SK-N-MC (cell line): ENCODE data around the gene RGS7.

Experiments used
- DNase-seq: peaks from one replicate; pipeline ENCODE4 v3.0.0-alpha.2; 2011; ENCODE audit warnings: low read depth, low spot score
- H3K27ac ChIP-seq: fragments of 200-600 bp; sonication (generic); 2 replicates; pipeline ENCODE4 v1.5.1; 2016; ENCODE audit warnings: mixed run types
- H3K36me3 ChIP-seq: fragments of 200-600 bp; sonication (generic); 2 replicates; pipeline ENCODE4 v1.6.1; 2017; ENCODE audit warnings: antibody characterized with exemption, low read length, mixed read lengths; ENCODE audit not compliant: insufficient read depth
- H3K4me3 ChIP-seq: fragments of 200-600 bp; sonication (generic); 2 replicates; pipeline ENCODE4 v1.5.1; 2016
- H3K9ac ChIP-seq: fragments of 200-600 bp; sonication (generic); 2 replicates; pipeline ENCODE4 v1.8.0; 2017; ENCODE audit warnings: mixed run types, mixed read lengths; ENCODE audit not compliant: insufficient read length
- H3K9me3 ChIP-seq: fragments of 200-600 bp; sonication (generic); 2 replicates; pipeline ENCODE4 v1.6.1; 2017; ENCODE audit warnings: low read depth, mild to moderate bottlenecking, antibody characterized with exemption, low read length, moderate library complexity, mixed read lengths
- EZH2 ChIP-seq: fragments of 200-600 bp; sonication (generic); IDR thresholded peaks from one replicate; pipeline ENCODE4 v1.6.1; 2017; ENCODE audit warnings: antibody characterized with exemption
- FOXP2 ChIP-seq: optimal IDR thresholded peaks from 2 replicates; pipeline ENCODE3; 2011; ENCODE audit warnings: mild to moderate bottlenecking, moderate library complexity; ENCODE audit not compliant: insufficient read depth; ENCODE audit errors: extremely low read length, control extremely low read depth
- POLR2AphosphoS5 ChIP-seq: IDR thresholded peaks from 2 replicates; pipeline ENCODE4 v1.6.1; 2012; ENCODE audit warnings: mild to moderate bottlenecking, low read depth, low read length, borderline replicate concordance

Gene RGS7

DNA sequence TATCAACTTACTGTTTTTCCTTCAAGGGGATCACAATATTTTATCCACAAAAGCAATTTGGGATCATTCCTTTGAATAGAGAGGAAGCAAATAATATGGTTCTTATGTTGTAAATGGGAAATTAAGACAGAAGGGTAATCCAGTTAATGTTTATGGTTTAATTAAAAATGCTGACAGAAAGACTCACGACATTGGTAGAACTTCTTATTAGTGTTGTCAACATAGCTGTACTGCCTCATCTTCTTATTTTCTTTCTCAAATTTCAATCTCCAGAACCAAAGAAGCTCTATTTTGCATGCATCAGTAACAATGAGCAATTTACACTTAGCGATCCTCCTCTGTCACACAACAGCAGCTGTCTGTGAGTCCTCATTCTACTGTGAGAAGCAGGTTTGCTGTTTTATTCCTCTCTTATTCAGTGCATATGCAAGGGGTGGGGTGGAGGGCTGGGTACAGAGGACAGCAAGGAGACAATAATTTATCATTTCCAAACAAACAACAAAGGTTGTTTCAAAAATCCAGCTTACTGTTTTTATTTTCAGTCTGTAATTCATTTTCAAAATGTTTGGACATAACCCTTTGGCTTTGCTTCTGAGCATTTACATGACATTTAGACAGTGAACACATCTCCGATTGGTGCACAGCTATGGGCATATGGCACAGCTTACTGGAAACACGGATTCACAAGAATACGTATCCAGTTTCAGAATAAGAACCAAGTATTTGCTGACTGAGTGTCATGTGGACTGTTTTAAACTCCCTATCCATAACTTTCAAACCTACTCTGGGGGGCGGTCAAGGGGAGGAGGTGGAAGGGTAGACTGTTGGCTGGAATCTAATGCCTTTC is 335.9 kb downstream of the RGS7 start:
- Histone ChIP-seq H3K4me3 (no peak overlapping the region), H3K36me3 (no peaks in the 10 kb centered on the region), H3K9ac (no peak overlapping the region), H3K9me3 (no peaks in the 10 kb centered on the region), H3K27ac (no peak overlapping the region)
- no peak for DNase-seq
- TF ChIP-seq FOXP2 (no peak), POLR2AphosphoS5 (no peak), EZH2 (no peak)

DNA sequence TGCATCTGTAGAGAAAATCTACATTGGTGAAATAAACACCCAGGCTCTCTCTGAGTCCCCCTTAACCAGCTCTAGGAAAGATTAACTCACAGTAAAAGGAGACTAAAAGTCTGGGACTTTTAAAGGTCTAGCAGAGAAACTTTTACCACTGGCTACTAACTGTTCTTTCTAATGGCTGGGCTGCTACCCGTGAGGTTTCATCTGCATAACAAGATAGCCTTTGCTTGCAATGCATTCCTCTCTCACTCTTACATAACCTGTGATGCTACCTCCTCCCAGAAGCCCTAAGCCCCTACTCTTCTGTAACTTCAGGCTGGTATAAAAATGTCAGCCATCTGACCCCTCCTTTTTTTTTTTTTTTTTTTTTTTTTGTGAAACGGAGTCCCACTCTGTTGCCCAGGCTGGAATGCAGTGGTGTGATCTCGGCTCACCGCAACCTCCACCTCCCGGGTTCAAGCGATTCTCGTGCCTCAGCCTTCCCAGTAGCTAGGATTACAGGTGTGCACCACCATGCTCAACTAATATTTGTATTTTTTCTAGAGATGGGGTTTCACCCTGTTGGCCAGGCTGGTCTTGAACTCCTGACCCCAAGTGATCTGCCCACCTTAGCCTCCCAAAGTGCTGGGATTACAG is 344.2 kb downstream of the RGS7 start:
- TF ChIP-seq POLR2AphosphoS5, result no peak
- no peak for TF ChIP-seq EZH2
- TF ChIP-seq FOXP2, result no peak
- Histone ChIP-seq H3K36me3 (no peaks in the 10 kb centered on the region), H3K27ac (no peak overlapping the region), H3K9me3 (no peaks in the 10 kb centered on the region), H3K4me3 (no peak overlapping the region), H3K9ac (no peak overlapping the region)
- no peak for DNase-seq

DNA sequence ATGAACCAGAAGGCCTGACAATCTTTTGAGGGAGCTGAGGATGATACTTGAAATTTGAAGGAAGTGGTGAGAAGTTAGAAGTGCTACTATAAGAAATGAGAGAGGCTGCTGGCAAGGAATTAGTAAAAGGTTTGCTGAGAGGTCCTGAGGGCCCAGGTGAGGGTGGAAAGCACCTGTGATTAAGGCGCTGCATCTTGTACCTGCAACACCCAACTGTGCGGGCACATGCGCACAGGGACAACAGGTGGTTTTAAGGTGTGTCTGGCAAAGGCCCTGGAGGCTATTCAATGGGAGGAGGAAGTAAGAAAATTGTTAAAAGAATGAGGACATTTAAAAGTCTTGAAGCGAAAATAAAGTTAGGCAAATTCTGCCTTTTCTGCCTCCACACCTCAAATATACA is 349.3 kb downstream of the RGS7 start:
- TF ChIP-seq EZH2 (no peak), FOXP2 (no peak), POLR2AphosphoS5 (no peak)
- H3K27ac ChIP-seq, result no peak overlapping the region
- H3K9ac ChIP-seq, result no peak overlapping the region
- no peaks in the 10 kb centered on the region for H3K36me3 ChIP-seq
- no peak for DNase-seq
- H3K4me3 ChIP-seq, result no peak overlapping the region
- no peaks in the 10 kb centered on the region for H3K9me3 ChIP-seq

DNA sequence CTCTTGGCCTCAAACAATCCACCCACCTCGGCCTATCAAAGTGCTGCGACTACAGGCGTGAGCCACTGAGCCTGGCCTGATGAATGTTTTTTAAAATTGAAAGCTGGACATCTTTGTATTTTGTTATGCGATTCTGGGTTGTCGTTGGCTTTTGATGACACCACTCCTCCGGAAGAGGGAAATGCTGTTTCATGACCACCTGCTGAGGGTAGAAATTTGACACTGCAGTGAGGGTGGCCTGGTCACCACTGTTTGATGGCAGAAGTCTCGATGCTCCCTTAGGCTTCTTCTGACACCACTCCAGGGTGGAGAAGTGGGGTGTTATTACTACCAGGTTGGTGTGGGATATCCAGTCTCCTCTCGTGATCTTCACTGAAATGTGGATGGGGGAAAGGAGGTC is 357.2 kb downstream of the RGS7 start:
- Histone ChIP-seq H3K9ac (no peak overlapping the region), H3K36me3 (no peaks in the 10 kb centered on the region), H3K4me3 (no peak overlapping the region), H3K27ac (no peak overlapping the region), H3K9me3 (no peaks in the 10 kb centered on the region)
- DNase-seq, result no peak
- TF ChIP-seq FOXP2 (no peak), EZH2 (no peak), POLR2AphosphoS5 (no peak)

DNA sequence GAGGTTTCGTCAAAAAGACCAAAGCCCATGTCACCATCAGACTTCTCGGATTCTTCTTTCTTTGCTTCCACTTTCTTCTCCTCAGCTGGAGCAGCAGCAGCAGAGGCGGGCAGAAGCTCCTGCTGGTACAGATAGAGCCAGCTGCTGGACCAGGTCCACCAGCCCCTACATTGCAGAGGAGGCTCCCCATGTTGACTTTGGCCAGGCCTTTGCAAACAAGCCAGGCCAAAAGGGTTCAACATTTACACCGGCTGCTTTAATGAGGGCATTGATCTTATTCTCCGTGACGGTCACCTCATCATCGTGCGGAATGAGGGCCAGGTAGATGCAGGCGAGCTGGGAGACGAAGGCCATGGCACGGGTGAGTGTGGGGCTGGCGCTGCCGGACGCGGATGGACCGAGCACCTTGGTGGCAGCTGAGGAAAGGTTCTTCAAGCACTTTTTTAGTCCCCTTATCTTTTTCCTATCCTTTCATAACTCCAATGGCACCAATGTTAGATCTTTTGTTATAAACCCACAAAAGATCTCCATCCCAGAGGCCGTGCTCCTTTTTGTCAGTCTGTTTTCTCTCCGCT is 358.5 kb downstream of the RGS7 start:
- TF ChIP-seq POLR2AphosphoS5, result no peak
- TF ChIP-seq FOXP2, result no peak
- no peak for TF ChIP-seq EZH2
- Histone ChIP-seq H3K36me3 (no peaks in the 10 kb centered on the region), H3K9me3 (no peaks in the 10 kb centered on the region), H3K4me3 (no peak overlapping the region), H3K27ac (no peak overlapping the region), H3K9ac (no peak overlapping the region)
- no peak for DNase-seq

DNA sequence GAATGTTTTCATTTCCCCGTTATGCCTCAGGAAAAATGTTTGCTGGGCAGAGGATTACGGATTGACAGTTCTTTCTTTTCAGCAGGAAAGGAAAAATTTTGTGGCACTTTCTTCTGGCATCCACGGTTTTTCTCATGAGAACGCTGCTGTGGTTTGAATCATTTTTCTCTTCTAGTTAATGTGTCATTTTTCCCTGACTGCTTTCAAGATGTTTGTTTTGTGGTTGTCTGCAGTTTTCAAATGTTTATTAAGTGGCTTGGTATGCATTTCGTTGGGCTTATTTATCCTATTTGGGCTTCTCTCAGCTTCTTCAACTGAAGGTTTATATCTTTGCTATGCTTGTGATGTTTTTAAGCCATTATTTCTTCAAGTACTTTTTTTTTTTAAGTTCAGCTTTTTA is 359.0 kb downstream of the RGS7 start:
- no peak for DNase-seq
- Histone ChIP-seq H3K4me3 (no peak overlapping the region), H3K9me3 (no peaks in the 10 kb centered on the region), H3K36me3 (no peaks in the 10 kb centered on the region), H3K27ac (no peak overlapping the region), H3K9ac (no peak overlapping the region)
- TF ChIP-seq POLR2AphosphoS5, result no peak
- no peak for TF ChIP-seq FOXP2
- TF ChIP-seq EZH2, result no peak

DNA sequence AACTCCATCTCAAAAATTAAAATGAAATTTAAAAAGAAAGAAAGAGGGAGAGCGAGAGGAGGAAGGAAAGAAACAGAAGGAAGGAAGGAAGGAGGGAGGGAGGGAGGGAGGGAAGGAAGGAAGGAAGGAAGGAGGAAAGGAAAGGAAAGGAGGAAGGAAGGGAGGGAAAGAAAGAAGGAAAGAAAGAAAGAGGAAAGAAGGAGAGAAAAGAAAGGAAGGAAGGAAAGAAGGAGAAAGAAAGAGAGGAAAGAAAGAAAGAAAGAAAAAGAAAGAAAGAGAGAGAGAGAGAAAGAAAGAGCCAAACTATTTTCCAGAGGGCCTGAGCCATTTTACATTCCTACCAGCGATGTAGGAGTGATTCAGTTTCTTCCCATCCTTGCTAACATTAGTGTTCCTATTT is 364.0 kb downstream of the RGS7 start:
- TF ChIP-seq POLR2AphosphoS5 (no peak), FOXP2 (no peak)
- no peaks in the 10 kb centered on the region for H3K9me3 ChIP-seq
- no peak overlapping the region for H3K9ac ChIP-seq
- no peak overlapping the region for H3K27ac ChIP-seq
- no peak overlapping the region for H3K4me3 ChIP-seq
- DNase-seq, result no peak
- H3K36me3 ChIP-seq, result no peaks in the 10 kb centered on the region

DNA sequence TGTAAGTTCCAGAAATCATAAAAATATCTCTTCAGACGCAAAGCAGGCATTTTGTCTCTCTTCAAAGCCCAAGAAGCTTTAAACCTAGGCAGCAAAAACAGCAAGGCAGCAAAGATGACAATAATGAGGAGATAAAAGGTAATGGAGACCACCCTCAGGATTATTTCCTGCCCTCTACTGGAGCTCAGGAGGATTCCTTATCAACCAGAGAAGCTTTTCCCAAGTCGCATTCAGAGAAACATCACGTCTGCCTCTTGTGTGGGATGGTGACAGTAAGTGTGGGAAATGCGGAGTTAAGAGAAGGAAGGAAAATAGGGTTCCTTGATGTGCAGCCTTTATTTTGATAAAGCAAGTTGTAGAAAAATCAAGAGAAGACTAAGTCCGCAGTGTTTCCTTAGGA is 365.8 kb downstream of the RGS7 start:
- Histone ChIP-seq H3K9ac (no peak overlapping the region), H3K9me3 (no peaks in the 10 kb centered on the region), H3K4me3 (no peak overlapping the region), H3K27ac (no peak overlapping the region), H3K36me3 (no peaks in the 10 kb centered on the region)
- DNase-seq, result no peak
- TF ChIP-seq EZH2, result no peak
- no peak for TF ChIP-seq POLR2AphosphoS5
- no peak for TF ChIP-seq FOXP2

DNA sequence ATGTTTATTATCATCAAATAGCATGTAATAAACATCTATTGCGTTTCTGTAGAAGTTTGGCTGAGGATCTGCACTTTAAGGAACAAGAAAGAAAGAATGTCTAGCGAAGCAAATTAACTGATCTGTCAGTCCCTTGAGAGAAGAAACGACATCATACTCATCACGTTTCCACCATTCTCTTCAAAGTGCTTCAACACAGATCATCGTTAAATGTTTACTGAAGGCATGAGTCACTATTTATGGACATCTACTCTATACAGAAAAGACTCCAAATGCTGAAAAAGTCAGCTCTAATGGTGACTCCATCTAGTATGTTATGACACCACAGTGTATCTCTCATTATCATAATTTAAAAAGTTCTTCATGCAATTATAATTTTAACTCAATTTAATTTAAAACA is 369.1 kb downstream of the RGS7 start:
- Histone ChIP-seq H3K36me3 (no peaks in the 10 kb centered on the region), H3K9ac (no peak overlapping the region), H3K9me3 (no peaks in the 10 kb centered on the region), H3K27ac (no peak overlapping the region), H3K4me3 (no peak overlapping the region)
- no peak for DNase-seq
- TF ChIP-seq POLR2AphosphoS5, result no peak
- no peak for TF ChIP-seq EZH2
- no peak for TF ChIP-seq FOXP2
